A549 treated with CORT108297 at 1 μM for 4 hours (cell line): ENCODE data around the gene GUK1. TPM values are rescaled to one million over a fixed set of nuclear protein-coding genes. Genes with fewer than 3 reads are reported as not detected.

Source experiments
- total RNA-seq: library from RNA; stranded (reverse); fragments of 200-300 nt; extraction: Qiagen RNA extraction; gene quantifications from 5 replicates; pipeline ENCODE4 v1.2.3, GENCODE V29; 2022

Gene GUK1, protein sequence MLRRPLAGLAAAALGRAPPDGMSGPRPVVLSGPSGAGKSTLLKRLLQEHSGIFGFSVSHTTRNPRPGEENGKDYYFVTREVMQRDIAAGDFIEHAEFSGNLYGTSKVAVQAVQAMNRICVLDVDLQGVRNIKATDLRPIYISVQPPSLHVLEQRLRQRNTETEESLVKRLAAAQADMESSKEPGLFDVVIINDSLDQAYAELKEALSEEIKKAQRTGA
- 114 to 161 TPM (median 158 TPM) in 5 replicates for total RNA-seq

DNA sequence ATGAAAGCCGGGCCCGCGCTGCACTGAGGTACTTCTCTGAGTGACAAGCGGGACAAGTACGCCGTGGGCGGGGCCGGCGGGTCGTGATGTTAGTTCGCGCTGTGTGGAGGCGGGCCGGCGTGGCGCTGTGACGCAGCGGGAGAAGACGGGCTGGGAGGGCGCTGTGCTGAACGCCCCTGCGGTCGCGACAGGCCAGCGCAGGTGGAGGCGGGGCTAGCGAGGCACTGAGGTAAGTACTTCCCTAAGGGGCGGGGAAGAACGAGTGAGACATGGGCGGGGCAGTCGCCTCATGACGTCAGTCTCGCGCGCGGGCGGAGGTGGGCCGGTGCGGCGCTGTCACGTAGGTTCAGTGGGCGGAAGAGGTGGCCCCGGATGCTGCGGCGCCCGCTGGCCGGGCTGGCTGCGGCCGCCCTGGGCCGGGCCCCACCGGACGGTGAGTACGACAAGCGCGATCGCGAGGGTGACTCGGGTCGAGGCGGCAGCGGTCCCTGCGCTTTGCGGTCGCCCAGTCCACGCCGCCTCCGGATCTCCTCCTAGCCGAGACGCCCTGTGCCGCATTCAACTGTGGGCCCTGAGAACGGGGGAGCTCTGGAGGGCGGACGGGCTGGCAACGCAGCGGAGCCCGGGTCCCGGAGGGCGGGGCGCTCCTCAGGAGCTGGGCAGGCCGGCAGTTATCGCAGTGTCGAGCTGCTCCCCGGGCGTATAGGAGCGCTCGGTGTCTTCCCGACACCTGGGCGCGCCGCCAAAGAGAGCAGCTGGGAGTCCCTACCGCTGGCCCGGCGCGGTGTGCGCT lies at the start of gene GUK1:
Gene GUK1, plus strand, starts transcription at position 349 of the 793 bp plus-strand sequence. Its CDS starts 24 bp downstream, at position 373.

DNA sequence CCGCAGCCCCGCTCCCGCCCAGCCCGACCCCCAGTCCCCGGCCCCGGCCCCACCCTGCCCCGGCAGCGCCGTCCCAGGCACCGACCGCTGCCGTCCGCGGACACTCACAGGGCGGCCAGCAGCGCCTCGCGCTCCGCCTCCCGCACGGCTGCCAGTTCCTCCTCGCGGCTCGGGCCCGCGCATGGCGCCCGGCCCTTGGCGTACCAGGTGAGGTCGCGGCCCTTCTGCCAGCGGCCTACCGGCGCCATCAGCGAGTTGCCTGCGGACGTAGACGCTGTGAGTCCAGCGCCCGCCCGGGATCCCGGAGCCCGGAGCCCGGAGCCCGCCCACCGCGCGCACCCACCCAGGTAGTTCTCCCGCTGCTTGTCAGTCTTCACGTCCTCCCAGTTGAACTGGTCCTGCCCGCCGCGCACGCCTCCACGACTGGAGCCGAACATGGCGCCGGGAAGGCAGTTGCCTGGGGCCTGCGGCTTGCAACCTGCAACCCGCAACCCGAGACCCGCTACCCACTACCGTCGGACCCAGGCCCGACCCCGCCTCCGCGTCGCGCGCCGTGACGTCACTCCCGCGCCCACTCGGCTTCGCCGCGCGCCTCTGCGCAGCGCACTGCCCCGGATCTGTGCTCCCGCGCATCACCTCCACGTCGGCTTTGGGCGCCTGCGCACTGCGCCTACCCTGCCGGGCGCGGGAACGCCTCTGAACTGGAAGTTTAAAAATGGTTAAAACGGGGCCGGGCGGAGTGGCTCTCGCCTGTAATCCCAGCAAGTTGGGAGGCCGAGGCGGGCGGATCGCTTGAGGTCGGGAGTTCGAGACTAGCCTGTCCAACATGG lies 37.1 kb upstream of the GUK1 start, which contains the start of gene C1orf35:
Gene C1orf35, minus strand, starts transcription at position 535 of the 830 bp plus-strand sequence. Its CDS starts 98 bp downstream, at position 437.

DNA sequence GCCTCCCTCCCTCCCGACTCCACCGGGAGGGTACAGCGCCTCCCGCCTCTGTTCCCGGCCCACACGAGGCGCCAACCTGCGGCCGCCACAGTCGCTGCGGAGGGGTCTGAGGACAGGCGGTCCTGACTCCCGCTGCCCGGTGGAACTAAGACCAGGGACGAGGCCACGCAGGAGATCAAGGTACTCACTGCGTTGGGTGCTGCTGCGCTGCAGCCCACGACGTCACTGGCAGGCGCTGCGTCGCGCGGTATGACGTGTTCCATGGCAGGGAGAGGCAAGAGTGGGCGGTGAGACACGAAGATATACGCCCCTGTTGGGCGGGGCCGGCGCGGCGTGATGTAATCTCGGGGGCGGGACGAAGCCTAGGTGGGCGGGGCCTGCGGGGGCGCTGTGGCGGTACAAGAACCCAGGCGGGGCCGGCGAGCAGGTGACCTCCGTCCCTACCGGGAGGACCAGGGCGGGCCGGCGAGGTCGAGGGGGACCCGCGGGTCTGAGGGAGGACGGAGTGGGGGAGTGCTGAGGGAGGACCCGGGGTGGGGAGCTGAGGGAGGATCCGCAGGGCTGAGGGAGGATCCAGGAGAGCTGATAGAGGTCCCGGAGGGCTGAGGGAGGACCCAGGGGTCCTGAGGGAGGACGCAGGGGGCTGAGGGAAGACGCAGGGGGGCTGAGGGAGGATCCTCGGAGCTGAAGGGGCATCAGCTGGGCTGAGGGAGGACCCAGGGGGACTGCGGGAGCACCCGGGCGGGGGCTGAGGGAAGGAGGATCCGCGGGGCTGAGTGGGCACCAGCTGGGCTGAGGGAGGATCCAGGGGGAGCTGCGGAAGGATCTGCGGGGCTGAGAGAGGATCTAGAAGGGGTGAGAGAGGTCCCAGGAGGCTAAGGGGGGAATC lies 30.8 kb upstream of the GUK1 start, which contains the start of gene MRPL55:
Gene MRPL55, minus strand, starts transcription at position 227 of the 889 bp plus-strand sequence. CDS start 1,039 bp downstream, outside the sequence.

DNA sequence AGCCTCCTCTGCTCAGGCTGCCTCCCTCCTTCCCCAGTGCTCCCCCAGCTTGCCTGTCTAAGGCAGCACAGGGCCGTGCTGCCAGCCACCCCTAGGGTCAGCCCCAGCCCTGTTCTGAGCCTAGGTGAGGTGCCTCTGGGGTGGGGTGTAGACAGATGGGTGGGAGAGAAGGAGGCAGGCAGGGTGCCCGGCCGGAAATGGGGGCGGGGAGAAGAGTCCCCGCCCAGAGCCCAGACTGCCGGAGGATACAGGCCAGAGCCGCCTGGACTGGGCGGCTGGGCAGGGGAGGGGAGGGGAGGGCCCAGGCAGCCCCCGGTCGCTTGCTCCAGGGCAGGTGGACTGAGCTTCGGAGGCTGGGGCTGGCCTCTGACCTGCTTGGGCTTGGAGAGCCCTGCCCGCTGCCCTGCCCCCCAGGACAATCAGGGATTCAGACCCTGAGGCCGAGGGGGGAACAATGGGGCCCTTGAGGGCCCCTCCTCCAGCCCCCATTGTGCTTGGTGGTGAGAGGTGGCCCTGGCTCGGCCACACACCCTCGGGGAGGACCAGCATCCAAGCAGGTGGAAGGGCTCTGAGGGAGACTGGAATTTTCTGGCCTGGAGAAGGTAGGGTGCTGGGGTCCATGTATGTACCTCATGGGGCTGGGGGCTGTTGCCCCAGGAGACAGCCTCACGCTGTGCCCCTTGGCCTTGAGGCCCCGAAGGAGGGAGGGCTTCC lies 9.5 kb downstream of the GUK1 start, which contains the start of gene GJC2:
Gene GJC2, plus strand, starts transcription at position 525 of the 714 bp plus-strand sequence. CDS start 7,829 bp downstream, outside the sequence.

DNA sequence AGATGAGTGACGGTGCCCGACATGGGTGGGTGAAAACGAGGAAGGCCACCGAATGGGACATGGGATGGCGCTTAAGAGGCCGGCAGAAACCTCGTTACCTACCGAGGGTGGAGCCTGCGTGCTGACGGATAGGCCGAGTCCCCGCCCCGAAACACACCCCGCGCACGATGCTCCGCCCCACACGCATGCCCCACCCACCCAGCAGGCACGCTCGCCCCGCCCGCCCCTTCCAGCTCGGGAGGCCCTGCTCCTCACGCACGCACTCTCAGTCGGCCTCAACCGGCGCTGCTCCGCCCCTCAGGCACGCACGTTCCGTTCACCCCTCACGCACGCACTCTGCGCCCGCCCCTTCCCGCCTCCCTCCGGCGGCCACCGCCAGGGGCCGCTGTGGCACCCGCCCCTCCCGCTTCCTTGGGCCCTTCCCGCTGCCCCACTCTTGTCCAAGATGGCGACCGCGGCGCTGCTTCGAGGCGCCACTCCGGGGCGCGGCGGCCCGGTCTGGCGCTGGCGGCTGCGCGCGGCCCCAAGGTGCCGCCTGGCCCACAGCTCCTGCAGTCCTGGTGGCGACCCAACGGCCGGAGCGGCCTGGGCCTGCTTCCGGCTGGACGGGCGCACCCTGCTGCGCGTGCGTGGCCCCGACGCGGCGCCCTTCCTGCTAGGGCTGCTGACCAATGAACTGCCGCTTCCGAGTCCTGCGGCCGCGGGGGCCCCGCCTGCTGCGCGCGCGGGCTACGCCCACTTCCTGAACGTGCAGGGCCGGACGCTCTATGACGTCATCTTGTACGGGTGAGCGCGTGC lies 25.5 kb downstream of the GUK1 start, which contains the start of gene IBA57:
Gene IBA57, plus strand, starts transcription at position 433 of the 798 bp plus-strand sequence. Its CDS starts 13 bp downstream, at position 446.

Other genes starting within 250 kb of the GUK1 start
- gene WNT9A, start 192.3 kb upstream of the GUK1 start, total RNA-seq, result 6.5 to 10.7 TPM (median 8.7 TPM) in 5 replicates
- gene WNT3A, start 133.3 kb upstream of the GUK1 start, total RNA-seq, result 0.02 to 0.03 TPM in 2 of 5 replicates, not detected in the others
- 383 to 456 TPM (median 450 TPM) in 5 replicates for gene ARF1, start 57.6 kb upstream of the GUK1 start, total RNA-seq
- gene C1orf35, start 37.0 kb upstream of the GUK1 start, total RNA-seq, result 28.4 to 39.8 TPM (median 38.3 TPM) in 5 replicates
- 64.4 to 94.2 TPM (median 90.6 TPM) in 5 replicates for gene MRPL55, start 31.0 kb upstream of the GUK1 start, total RNA-seq
- 0.20 to 0.64 TPM (median 0.49 TPM) in 5 replicates for gene GJC2, start 9.7 kb downstream of the GUK1 start, total RNA-seq
- gene IBA57, start 25.5 kb downstream of the GUK1 start, total RNA-seq, result 2.9 to 6.8 TPM (median 5.6 TPM) in 5 replicates
- 3.6 to 6.4 TPM (median 5.8 TPM) in 5 replicates for gene OBSCN, start 67.8 kb downstream of the GUK1 start, total RNA-seq